Mucosa of descending colon (tissue), 3 donors: ENCODE results near the gene LDLRAD2. TPM values are rescaled to one million over a fixed set of nuclear protein-coding genes. Genes with fewer than 3 reads are reported as not detected.

Source experiments
- ATAC-seq: fragments of 200-7000 bp; cut with Tn5 transposase; one replicate; pipeline ENCODE4 v1.9.1; 2020; ENCODE audit warnings: mild to moderate bottlenecking, moderate library complexity
- DNase-seq, 3 donors: peaks; one replicate each; pipeline ENCODE4 v3.0.0-alpha.2; 2020
- H3K36me3 ChIP-seq: fragments of 200-600 bp; one replicate; pipeline ENCODE4 v1.8.0; 2021; ENCODE audit warnings: low read depth, mild to moderate bottlenecking
- H3K4me1 ChIP-seq: fragments of 200-600 bp; one replicate; pipeline ENCODE4 v1.8.0; 2021; ENCODE audit warnings: low read depth, mild to moderate bottlenecking
- H3K4me3 ChIP-seq: fragments of 200-600 bp; one replicate; pipeline ENCODE4 v1.8.0; 2021; ENCODE audit warnings: mild to moderate bottlenecking
- H3K9me3 ChIP-seq: fragments of 200-600 bp; one replicate; pipeline ENCODE4 v1.8.0; 2021; ENCODE audit warnings: mild to moderate bottlenecking
- intact Hi-C, 2 donors: fragments of 100-400 bp; cut with DNase I in 1 of 2; cut with micrococcal nuclease in 1 of 2; formaldehyde crosslinking; loops; one replicate each; pipeline versions ENCODE4 v1.11.0 to v1.11.1; 2022; cut with DNase I, micrococcal nuclease
- total RNA-seq, 3 donors: library from RNA; stranded (reverse); fragmentation: NEBNext Ultra II Directional in 2 of 3; extraction: Animal tissue kit (Norgen Biotek cat#: 25700) in 2 of 3; gene quantifications; one replicate each; pipeline versions ENCODE4 v1.2.1 to v1.2.4, GENCODE V29; 2021 to 2023
- TF ChIP-seq, protein P1 (sequence below): fragments of 200-600 bp; IDR thresholded peaks from one replicate; pipeline ENCODE4 v1.8.0; 2022; ENCODE audit warnings: antibody characterized with exemption, mild to moderate bottlenecking
- donor health status: DM: no; HTN: no; CAD: no; lungs with moderate emphysema.
- donor health status: DM: no; HTN: no; CAD: no.
- donor health status: DM: no; HTN: yes; CAD: no.

Gene LDLRAD2
- total RNA-seq, 3 donors from 2014 or later = 0.09 to 0.27 (median 0.19) TPM

DNA sequence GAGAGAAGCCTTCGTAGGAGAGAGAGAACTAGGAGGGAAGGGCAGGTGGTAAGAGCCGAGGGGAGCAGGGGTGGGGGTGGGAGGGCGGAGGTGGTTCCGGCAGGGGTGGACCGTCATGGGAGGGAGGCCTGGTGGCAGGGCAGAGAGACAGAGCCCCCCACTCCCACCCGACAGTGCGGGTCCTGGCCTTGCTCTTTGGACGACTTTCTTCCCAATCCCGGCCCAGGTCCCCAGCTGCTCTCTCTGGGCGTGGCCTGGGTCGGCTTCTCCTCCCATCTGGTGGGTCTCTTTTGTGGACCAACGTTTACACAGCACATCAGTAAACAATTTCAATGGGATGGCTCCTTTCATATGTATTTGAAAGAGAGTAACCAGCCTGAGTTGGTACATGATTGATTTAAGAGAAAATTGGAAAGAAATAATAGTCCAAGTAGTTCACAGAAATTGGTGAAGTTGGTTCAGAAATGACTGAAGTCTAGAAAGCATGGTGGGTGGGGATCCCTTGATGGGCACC is 56.9 kb downstream of the LDLRAD2 start:
- H3K4me3 ChIP-seq = no peak overlapping the region
- DNase-seq = no peak
- H3K9me3 ChIP-seq = no peaks in the 10 kb centered on the region
- intact Hi-C loops = no loop called here
- TF ChIP-seq, protein P1, sequence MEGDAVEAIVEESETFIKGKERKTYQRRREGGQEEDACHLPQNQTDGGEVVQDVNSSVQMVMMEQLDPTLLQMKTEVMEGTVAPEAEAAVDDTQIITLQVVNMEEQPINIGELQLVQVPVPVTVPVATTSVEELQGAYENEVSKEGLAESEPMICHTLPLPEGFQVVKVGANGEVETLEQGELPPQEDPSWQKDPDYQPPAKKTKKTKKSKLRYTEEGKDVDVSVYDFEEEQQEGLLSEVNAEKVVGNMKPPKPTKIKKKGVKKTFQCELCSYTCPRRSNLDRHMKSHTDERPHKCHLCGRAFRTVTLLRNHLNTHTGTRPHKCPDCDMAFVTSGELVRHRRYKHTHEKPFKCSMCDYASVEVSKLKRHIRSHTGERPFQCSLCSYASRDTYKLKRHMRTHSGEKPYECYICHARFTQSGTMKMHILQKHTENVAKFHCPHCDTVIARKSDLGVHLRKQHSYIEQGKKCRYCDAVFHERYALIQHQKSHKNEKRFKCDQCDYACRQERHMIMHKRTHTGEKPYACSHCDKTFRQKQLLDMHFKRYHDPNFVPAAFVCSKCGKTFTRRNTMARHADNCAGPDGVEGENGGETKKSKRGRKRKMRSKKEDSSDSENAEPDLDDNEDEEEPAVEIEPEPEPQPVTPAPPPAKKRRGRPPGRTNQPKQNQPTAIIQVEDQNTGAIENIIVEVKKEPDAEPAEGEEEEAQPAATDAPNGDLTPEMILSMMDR = no peak
- no peaks in the 10 kb centered on the region for H3K36me3 ChIP-seq
- H3K4me1 ChIP-seq = peaks cover 2% of the 10 kb centered on the region
- ATAC-seq = no peak

DNA sequence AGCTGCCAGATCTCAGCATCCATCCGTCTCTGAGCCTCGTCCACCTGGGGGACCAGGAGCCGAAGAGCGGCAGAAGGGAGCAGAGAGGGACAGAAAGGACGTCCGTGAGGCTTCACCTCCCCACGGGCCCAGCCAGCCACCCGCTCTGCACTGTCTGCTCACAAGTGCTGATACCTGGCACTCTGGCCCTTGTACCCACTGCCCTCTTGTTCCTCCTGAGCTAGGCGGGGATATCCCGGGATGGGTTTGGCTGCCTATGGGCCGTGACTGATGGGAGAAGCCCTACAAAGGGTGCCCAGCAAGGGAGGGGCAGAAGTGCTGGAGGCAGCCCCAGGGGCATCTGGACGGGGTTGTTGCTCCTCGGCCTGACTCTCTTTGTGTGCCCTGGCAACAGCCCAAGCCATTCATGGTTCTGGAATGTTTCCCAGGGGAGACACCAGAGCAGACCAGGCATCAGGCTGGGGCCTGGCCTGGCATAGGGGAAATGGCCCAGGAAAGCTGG is 57.6 kb downstream of the LDLRAD2 start:
- DNase-seq (peak in 2 of 3 donors; percentile 63 to 69), ATAC-seq (peak; percentile 61)
- TF ChIP-seq, protein P1 = no peak
- Histone ChIP-seq H3K4me1 (peaks cover 2% of the 10 kb centered on the region), H3K36me3 (no peaks in the 10 kb centered on the region), H3K4me3 (no peak overlapping the region), H3K9me3 (no peaks in the 10 kb centered on the region)
- intact Hi-C loops = no loop called here

DNA sequence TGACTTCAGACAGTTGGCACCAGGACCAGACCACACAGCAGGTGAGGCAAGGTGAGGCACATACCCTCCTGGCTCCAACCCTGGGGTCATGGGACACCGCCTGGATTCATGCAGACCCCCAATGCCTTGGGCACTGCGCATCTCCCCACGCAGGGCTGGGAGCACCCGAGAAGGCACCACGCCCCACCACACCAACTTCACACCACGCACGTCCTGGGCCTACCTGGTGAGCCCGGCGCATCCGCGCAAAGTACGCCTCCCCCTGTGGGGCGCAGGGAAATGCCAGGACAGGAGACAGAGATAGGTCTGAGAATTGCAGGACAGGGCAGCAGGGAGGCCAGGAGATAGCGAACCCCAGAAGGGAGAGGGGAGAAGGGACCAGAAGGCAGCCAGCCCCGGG is 58.5 kb downstream of the LDLRAD2 start:
- Histone ChIP-seq H3K4me3 (no peak overlapping the region), H3K36me3 (no peaks in the 10 kb centered on the region), H3K4me1 (peaks cover 2% of the 10 kb centered on the region), H3K9me3 (no peaks in the 10 kb centered on the region)
- TF ChIP-seq, protein P1 = no peak
- ATAC-seq = no peak
- intact Hi-C loops = no loop called here
- DNase-seq = no peak

DNA sequence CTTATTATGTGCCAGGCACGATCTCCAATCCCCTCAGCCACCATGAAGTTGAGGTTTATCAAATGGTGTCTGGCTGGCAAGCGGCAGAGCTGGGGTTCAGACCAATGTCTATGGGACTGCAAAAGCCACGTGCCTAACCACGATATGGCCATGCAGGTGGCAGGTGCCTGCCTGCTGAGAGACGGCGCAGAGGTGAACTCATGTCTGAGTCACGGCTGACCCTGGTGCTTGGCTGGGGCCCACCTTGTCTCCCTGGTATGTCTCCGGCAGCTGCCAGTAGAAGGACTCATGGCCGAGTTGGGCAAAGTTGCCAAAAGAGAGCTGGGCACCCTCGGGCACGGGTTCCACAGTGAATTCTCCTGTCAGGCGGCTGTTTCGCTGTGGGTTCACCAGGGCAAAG is 59.9 kb downstream of the LDLRAD2 start:
- intact Hi-C loops = no loop called here
- H3K36me3 ChIP-seq = no peaks in the 10 kb centered on the region
- H3K9me3 ChIP-seq = no peaks in the 10 kb centered on the region
- DNase-seq (no peak), ATAC-seq (no peak)
- peaks cover 2% of the 10 kb centered on the region for H3K4me1 ChIP-seq
- TF ChIP-seq, protein P1 = no peak
- no peak overlapping the region for H3K4me3 ChIP-seq

DNA sequence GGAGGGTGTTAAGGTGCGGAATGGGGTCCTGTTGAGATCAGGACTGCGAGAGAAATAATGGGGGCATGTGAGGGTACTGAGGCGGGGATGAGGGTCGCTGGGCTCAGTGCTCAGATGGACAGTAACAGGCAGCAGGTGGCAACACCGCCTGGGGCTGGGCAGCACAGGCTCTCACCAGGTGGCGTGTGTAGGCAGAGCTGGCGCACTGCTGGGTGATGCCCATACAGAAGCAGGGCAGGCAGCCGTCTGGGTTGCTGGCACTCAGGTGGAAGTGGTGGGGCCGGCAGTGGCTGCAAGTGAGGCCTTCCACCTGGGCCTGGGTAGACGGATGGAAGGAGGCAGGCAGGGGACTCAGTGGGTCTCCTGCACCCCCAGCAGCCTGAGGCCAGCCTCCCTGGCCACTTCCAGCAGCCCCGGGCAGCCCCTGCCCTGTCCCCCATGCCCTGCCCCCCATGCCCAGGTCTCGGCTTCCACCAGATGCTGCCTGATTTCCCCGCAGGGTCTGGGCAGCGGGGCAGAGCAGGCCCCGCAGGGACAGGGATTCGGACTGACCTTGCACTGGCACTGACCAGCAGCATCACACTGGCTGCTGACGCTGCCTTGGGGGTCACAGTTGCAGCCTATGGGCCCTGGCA is 60.5 kb downstream of the LDLRAD2 start:
- ATAC-seq (no peak), DNase-seq (no peak)
- no peaks in the 10 kb centered on the region for H3K36me3 ChIP-seq
- no peaks in the 10 kb centered on the region for H3K9me3 ChIP-seq
- H3K4me3 ChIP-seq = no peak overlapping the region
- TF ChIP-seq, protein P1 = no peak
- H3K4me1 ChIP-seq = peaks cover 2% of the 10 kb centered on the region
- intact Hi-C loops = no loop called here
